ENCODE results near the gene MPC1.

MPC1 gene

GRCh38 chr6:166360243-166361076 lies 22.3 kb downstream of the MPC1 start:
- TF ChIP-seq CTCF (IDR thresholded peaks at IDR 0.05; ENCODE audit: low read depth, low read length, missing control alignments) = no peak
- no peak for DNase-seq (ENCODE audit: low read depth)
- no peak overlapping the region for H3K4me3 ChIP-seq (ENCODE audit: low read depth, low read length)

- no peak overlapping the region for H3K4me3 ChIP-seq (ENCODE audit: low read depth, low read length)
- no peak for TF ChIP-seq CTCF (IDR thresholded peaks at IDR 0.05; ENCODE audit: low read depth, low read length, missing control alignments)
- DNase-seq (ENCODE audit: low read depth) = no peak
Measured at GRCh38 chr6:166355552-166355951, 27.2 kb downstream of the MPC1 start.

GRCh38 chr6:166354965-166355364 lies 27.8 kb downstream of the MPC1 start:
- TF ChIP-seq CTCF (IDR thresholded peaks at IDR 0.05; ENCODE audit: low read depth, low read length, missing control alignments) = no peak
- no peak overlapping the region for H3K4me3 ChIP-seq (ENCODE audit: low read depth, low read length)
- DNase-seq (ENCODE audit: low read depth) = no peak

GRCh38 chr6:166354143-166354542 lies 28.6 kb downstream of the MPC1 start:
- no peak overlapping the region for H3K4me3 ChIP-seq (ENCODE audit: low read depth, low read length)
- TF ChIP-seq CTCF (IDR thresholded peaks at IDR 0.05; ENCODE audit: low read depth, low read length, missing control alignments) = no peak
- DNase-seq (ENCODE audit: low read depth) = no peak

- no peak overlapping the region for H3K4me3 ChIP-seq (ENCODE audit: low read depth, low read length)
- DNase-seq (ENCODE audit: low read depth) = no peak
- TF ChIP-seq CTCF (IDR thresholded peaks at IDR 0.05; ENCODE audit: low read depth, low read length, missing control alignments) = no peak
Measured at GRCh38 chr6:166353507-166353906, 29.2 kb downstream of the MPC1 start.

GRCh38 chr6:166352923-166353322 lies 29.8 kb downstream of the MPC1 start:
- DNase-seq (ENCODE audit: low read depth) = no peak
- no peak for TF ChIP-seq CTCF (IDR thresholded peaks at IDR 0.05; ENCODE audit: low read depth, low read length, missing control alignments)
- H3K4me3 ChIP-seq (ENCODE audit: low read depth, low read length) = no peak overlapping the region

All from GM12864 (cell line).